Middle frontal gyrus (tissue), 1 donor: Measurements from ENCODE around the gene NRL.

Experiments used
- DNase-seq: peaks from one replicate; pipeline ENCODE4 v3.0.0-alpha.2; 2015; ENCODE audit warnings: low spot score; ENCODE audit errors: extremely low spot score

NRL gene

GRCh38 chr14:24145219-24145618, 30.5 kb upstream of the NRL start:
- DNase-seq, result no peak

- DNase-seq, result no peak
Observed at GRCh38 chr14:24144451-24144850, 29.7 kb upstream of the NRL start.

- no peak for DNase-seq
Observed at GRCh38 chr14:24143511-24143910, 28.8 kb upstream of the NRL start.

GRCh38 chr14:24141097-24141880, 26.5 kb upstream of the NRL start, which contains the start of gene EMC9:
EMC9 (minus strand) TSS chr14:24141591; CDS start chr14:24141304, 287 bp downstream.
- DNase-seq, result peak; percentile 100

GRCh38 chr14:24139272-24139934, 24.7 kb upstream of the NRL start:
- DNase-seq, result no peak

GRCh38 chr14:24138396-24139271, 23.9 kb upstream of the NRL start:
- DNase-seq, result no peak

- DNase-seq, result no peak
Observed at GRCh38 chr14:24137529-24138395, 23.0 kb upstream of the NRL start.

- no peak for DNase-seq
Observed at GRCh38 chr14:24136684-24137528, 22.2 kb upstream of the NRL start.

GRCh38 chr14:24135834-24136683, 21.3 kb upstream of the NRL start, which contains the start of gene PSME1:
PSME1 (plus strand) TSS chr14:24136194; CDS start chr14:24136263, 69 bp downstream.
- DNase-seq, result peak; percentile 78

GRCh38 chr14:24135584-24135833, 20.8 kb upstream of the NRL start:
- DNase-seq, result no peak

- DNase-seq, result no peak
Observed at GRCh38 chr14:24133735-24134134, 19.0 kb upstream of the NRL start.

- no peak for DNase-seq
Observed at GRCh38 chr14:24132976-24133375, 18.2 kb upstream of the NRL start.

GRCh38 chr14:24132061-24132685, 17.4 kb upstream of the NRL start:
- no peak for DNase-seq

- DNase-seq, result no peak
Observed at GRCh38 chr14:24131549-24131966, 16.8 kb upstream of the NRL start.

GRCh38 chr14:24130717-24131548, 16.2 kb upstream of the NRL start:
- no peak for DNase-seq

- DNase-seq, result no peak
Observed at GRCh38 chr14:24130380-24130716, 15.6 kb upstream of the NRL start, which contains the start of gene FITM1. FITM1 (plus strand) TSS chr14:24130659; CDS start chr14:24131564, 905 bp downstream.

GRCh38 chr14:24129410-24129998, 14.8 kb upstream of the NRL start:
- DNase-seq, result no peak
